H9 (cell line): ENCODE results near the gene C5orf15. TPM values are rescaled to one million over a fixed set of nuclear protein-coding genes. Genes with fewer than 3 reads are reported as not detected.

Experiments
- DNase-seq: peaks from one replicate; pipeline ENCODE4 v3.0.0-alpha.2; 2017
- H2AFZ ChIP-seq: one replicate; pipeline ENCODE4 v1.6.1; 2013; ENCODE audit warnings: mild to moderate bottlenecking, low read length, control low read depth, moderate library complexity
- H2AK5ac ChIP-seq: 2 replicates; pipeline ENCODE4 v1.6.1; 2013; ENCODE audit warnings: low read length, control low read depth, mixed read lengths; ENCODE audit not compliant: insufficient read length
- H2BK120ac ChIP-seq: one replicate; pipeline ENCODE4 v1.6.1; 2013; ENCODE audit warnings: low read depth, mild to moderate bottlenecking, low read length, control low read depth, inconsistent platforms; ENCODE audit not compliant: poor library complexity, severe bottlenecking
- H2BK12ac ChIP-seq: 2 replicates; pipeline ENCODE4 v1.6.1; 2013; ENCODE audit warnings: low read length, control low read depth, mixed read lengths, low read depth; ENCODE audit not compliant: insufficient read length
- H2BK15ac ChIP-seq: 2 replicates; pipeline ENCODE4 v1.6.1; 2013; ENCODE audit warnings: low read depth, low read length, control low read depth
- H2BK20ac ChIP-seq: one replicate; pipeline ENCODE4 v1.6.1; 2013; ENCODE audit warnings: low read depth, mild to moderate bottlenecking, low read length, control low read depth, inconsistent platforms; ENCODE audit not compliant: poor library complexity, severe bottlenecking
- H2BK5ac ChIP-seq: 2 replicates; pipeline ENCODE4 v1.6.1; 2013; ENCODE audit warnings: low read length, control low read depth, mixed read lengths; ENCODE audit not compliant: insufficient read length
- H3K14ac ChIP-seq: 2 replicates; pipeline ENCODE4 v1.6.1; 2013; ENCODE audit warnings: low read length, control low read depth; ENCODE audit not compliant: insufficient read depth
- H3K18ac ChIP-seq: 2 replicates; pipeline ENCODE4 v1.6.1; 2013; ENCODE audit warnings: low read depth, mild to moderate bottlenecking, mixed read lengths, low read length, control low read depth; ENCODE audit not compliant: insufficient read length
- H3K23ac ChIP-seq: 2 replicates; pipeline ENCODE4 v1.6.1; 2013; ENCODE audit warnings: low read length, control low read depth, mixed read lengths, low read depth; ENCODE audit not compliant: insufficient read length
- H3K23me2 ChIP-seq: 2 replicates; pipeline ENCODE4 v1.6.1; 2013; ENCODE audit warnings: low read depth, mild to moderate bottlenecking, mixed read lengths, low read length, control low read depth; ENCODE audit not compliant: insufficient read length, poor library complexity, severe bottlenecking
- H3K27ac ChIP-seq: 2 replicates; pipeline ENCODE4 v1.5.1; 2013; ENCODE audit warnings: low read length, control low read depth, mixed read lengths, low read depth; ENCODE audit not compliant: insufficient read length
- H3K27me3 ChIP-seq: 2 replicates; pipeline ENCODE4 v1.6.1; 2013; ENCODE audit warnings: low read length, control low read depth, inconsistent platforms; ENCODE audit not compliant: insufficient read depth
- H3K4ac ChIP-seq: 2 replicates; pipeline ENCODE4 v1.6.1; 2013; ENCODE audit warnings: low read depth, mild to moderate bottlenecking, control low read depth, inconsistent platforms, low read length, moderate library complexity
- H3K4me1 ChIP-seq: 2 replicates; pipeline ENCODE4 v1.6.1; 2013; ENCODE audit warnings: low read length, control low read depth, inconsistent platforms; ENCODE audit not compliant: insufficient read depth
- H3K4me2 ChIP-seq: 2 replicates; pipeline ENCODE4 v1.6.1; 2013; ENCODE audit warnings: low read length, control low read depth, mixed read lengths; ENCODE audit not compliant: insufficient read length, insufficient read depth
- H3K56ac ChIP-seq: 2 replicates; pipeline ENCODE4 v1.6.1; 2013; ENCODE audit warnings: low read depth, mild to moderate bottlenecking, mixed read lengths, low read length, control low read depth; ENCODE audit not compliant: insufficient read length
- H3K79me1 ChIP-seq: 2 replicates; pipeline ENCODE4 v1.6.1; 2013; ENCODE audit warnings: low read depth, mild to moderate bottlenecking, moderate library complexity, low read length, control low read depth, inconsistent platforms; ENCODE audit not compliant: insufficient read depth, poor library complexity, severe bottlenecking
- H3K79me2 ChIP-seq: 2 replicates; pipeline ENCODE4 v1.6.1; 2013; ENCODE audit warnings: low read length, control low read depth, inconsistent platforms; ENCODE audit not compliant: insufficient read depth
- H3K9ac ChIP-seq: 2 replicates; pipeline ENCODE4 v1.6.1; 2013; ENCODE audit warnings: low read length, control low read depth, mixed read lengths; ENCODE audit not compliant: insufficient read length; ENCODE audit errors: extremely low read depth
- H3K9me3 ChIP-seq: one replicate; pipeline ENCODE4 v1.6.1; 2013; ENCODE audit warnings: low read depth, low read length, inconsistent platforms; ENCODE audit not compliant: control insufficient read depth
- H3T11ph ChIP-seq: one replicate; pipeline ENCODE4 v1.6.1; 2013; ENCODE audit warnings: mild to moderate bottlenecking, low read length, control low read depth, inconsistent platforms
- H4K20me1 ChIP-seq: one replicate; pipeline ENCODE4 v1.6.1; 2013; ENCODE audit not compliant: control insufficient read depth, insufficient read length, insufficient read depth
- H4K5ac ChIP-seq: 2 replicates; pipeline ENCODE4 v1.6.1; 2013; ENCODE audit warnings: low read depth, mild to moderate bottlenecking, mixed read lengths, low read length, control low read depth; ENCODE audit not compliant: insufficient read length
- H4K8ac ChIP-seq: replicated peaks from 2 replicates; pipeline ENCODE4 v1.6.1; 2013; ENCODE audit warnings: low read length, control low read depth, mixed read lengths, low read depth; ENCODE audit not compliant: insufficient read length
- H4K91ac ChIP-seq: 2 replicates; pipeline ENCODE4 v1.6.1; 2013; ENCODE audit warnings: low read depth, mild to moderate bottlenecking, moderate library complexity, mixed read lengths, low read length, control low read depth; ENCODE audit not compliant: insufficient read length
- H3K27ac Mint-ChIP-seq, 3 experiments: 2 replicates in 2 of 3; 3 replicates in 1 of 3; pipeline ENCODE4 v1.8.0; 2020 to 2021; ENCODE audit warnings: mixed read lengths in 3 of 3, mild to moderate bottlenecking in 1 of 3, moderate library complexity in 1 of 3
- H3K27me3 Mint-ChIP-seq: 2 replicates; pipeline ENCODE4 v1.8.0; 2021; ENCODE audit warnings: low read depth, mild to moderate bottlenecking, moderate library complexity, mixed read lengths
- H3K36me3 Mint-ChIP-seq, 3 experiments: 2 replicates in 2 of 3; 3 replicates in 1 of 3; pipeline ENCODE4 v1.8.0; 2020 to 2021; ENCODE audit warnings: low read depth in 3 of 3, mixed read lengths in 3 of 3; ENCODE audit not compliant: insufficient read depth in 1 of 3
- H3K4me1 Mint-ChIP-seq, 2 experiments: 2 replicates each; pipeline ENCODE4 v1.8.0; 2020; ENCODE audit warnings: mixed read lengths in 2 of 2
- H3K4me3 Mint-ChIP-seq, 2 experiments: 2 replicates in 1 of 2; 3 replicates in 1 of 2; pipeline ENCODE4 v1.8.0; 2020 to 2021; ENCODE audit warnings: mild to moderate bottlenecking in 2 of 2, mixed read lengths in 2 of 2, moderate library complexity in 1 of 2
- H3K9me3 Mint-ChIP-seq, 2 experiments: 2 replicates in 1 of 2; 3 replicates in 1 of 2; pipeline ENCODE4 v1.8.0; 2020; ENCODE audit warnings: mild to moderate bottlenecking in 2 of 2, mixed read lengths in 2 of 2, moderate library complexity in 1 of 2
- CTCF ChIP-seq: fragments of 200-600 bp; sonication (generic); conservative IDR thresholded peaks from 3 replicates; pipeline ENCODE4 v1.8.0; 2021; ENCODE audit warnings: antibody characterized with exemption, mild to moderate bottlenecking
- WGBS: extraction: QIAGEN DNeasy Blood & Tissue Kit; methylation state at CpG from one replicate; pipeline ENCODE4 v1.1.7; 2013; ENCODE audit warnings: missing lambda C conversion rate, low lambda C conversion rate, mixed read lengths; ENCODE audit not compliant: insufficient read length; ENCODE audit errors: extremely low coverage; 5-methylcytosine and 5-hydroxymethylcytosine counted together
- total RNA-seq: library from RNA; stranded (reverse); gene quantifications from 2 replicates; pipeline ENCODE4 v1.2.1, GENCODE V29; 2021

Gene C5orf15
- total RNA-seq, 1 experiment from 2014 or later, result 33.4 TPM

GRCh38 chr5:133941456-133942196, 26.8 kb downstream of the C5orf15 start:
- no peak for DNase-seq
- Mint-ChIP-seq H3K4me3 (no peak overlapping the region), H3K4me1 (peaks cover 6 to 15% of the 10 kb centered on the region in 2 experiments; a peak in 3 of 4 replicates), H3K9me3 (peaks cover 1 to 6% of the 10 kb centered on the region in 2 experiments; a peak in 4 of 5 replicates), H3K27me3 (peaks cover 3% of the 10 kb centered on the region), H3K27ac (peak overlapping the region in 1 of 3 experiments; percentile 73; a peak in 2 of 7 replicates), H3K36me3 (no peaks in the 10 kb centered on the region; a peak in 2 of 7 replicates)
- Histone ChIP-seq H2BK5ac (no peak overlapping the region), H4K5ac (no peak overlapping the region), H2BK12ac (no peak overlapping the region), H3K4ac (no peak overlapping the region), H3K23ac (no peak overlapping the region), H3K56ac (no peak overlapping the region), H4K91ac (no peak overlapping the region), H3K4me2 (no peak overlapping the region), H2AFZ (no peak overlapping the region), H3K27me3 (no peaks in the 10 kb centered on the region), H3K79me1 (no peaks in the 10 kb centered on the region), H3K18ac (no peak overlapping the region), H3K9me3 (no peaks in the 10 kb centered on the region), H2AK5ac (no peak overlapping the region), H3K23me2 (no peaks in the 10 kb centered on the region), H2BK120ac (no peak overlapping the region), H3K27ac (no peak overlapping the region), H3T11ph (no peak overlapping the region), H4K20me1 (no peaks in the 10 kb centered on the region), H2BK15ac (no peak overlapping the region), H4K8ac (no peak overlapping the region), H2BK20ac (no peak overlapping the region), H3K9ac (no peak overlapping the region), H3K14ac (no peak overlapping the region), H3K79me2 (no peaks in the 10 kb centered on the region), H3K4me1 (no peaks in the 10 kb centered on the region)
- no CpG with 5 or more reads among the region's 8 CpGs for WGBS
- no peak for TF ChIP-seq CTCF
